HL-60 (cell line): Measurements from ENCODE around the gene CLPTM1.

Experiments
- DNase-seq, 2 experiments: peaks; one replicate each; pipeline ENCODE4 v3.0.0-alpha.2; 2010 to 2020; ENCODE audit warnings: low read depth in 1 of 2, low spot score in 1 of 2
- H3K27ac ChIP-seq: fragments of 250-450 bp; sonication (Bioruptor Pico); replicated peaks from 2 replicates; pipeline ENCODE4 v1.5.1; 2020; ENCODE audit warnings: mild to moderate bottlenecking, moderate library complexity
- H3K27me3 ChIP-seq: fragments of 250-450 bp; sonication (Bioruptor Pico); 2 replicates; pipeline ENCODE4 v1.5.1; 2021; ENCODE audit warnings: mild to moderate bottlenecking, moderate library complexity; ENCODE audit not compliant: insufficient read depth, poor library complexity, severe bottlenecking
- H3K4me3 ChIP-seq: replicated peaks from 2 replicates; pipeline ENCODE4 v1.5.1; 2011; ENCODE audit warnings: mild to moderate bottlenecking, control low read depth, low read length; ENCODE audit not compliant: insufficient read depth
- CTCF ChIP-seq: IDR thresholded peaks from one replicate; pipeline ENCODE4 v1.5.1; 2011; ENCODE audit warnings: low read length, control low read depth, inconsistent platforms; ENCODE audit not compliant: insufficient read depth
- GABPA ChIP-seq: IDR thresholded peaks from 2 replicates; pipeline ENCODE4 v1.6.1; 2012; ENCODE audit warnings: low read depth
- POLR2AphosphoS5 ChIP-seq: IDR thresholded peaks from 2 replicates; pipeline ENCODE4 v1.6.1; 2012; ENCODE audit warnings: low read depth
- REST ChIP-seq: IDR thresholded peaks from 2 replicates; pipeline ENCODE4 v1.6.1; 2012; ENCODE audit warnings: low read depth; ENCODE audit not compliant: insufficient replicate concordance
- SPI1 ChIP-seq: IDR thresholded peaks from 2 replicates; pipeline ENCODE4 v1.6.1; 2012; ENCODE audit warnings: low read depth, mild to moderate bottlenecking, borderline replicate concordance

Gene CLPTM1

GRCh38 chr19:45010306-45010705 is 55.1 kb downstream of the CLPTM1 start:
- Histone ChIP-seq H3K27ac (no peak overlapping the region), H3K4me3 (no peak overlapping the region), H3K27me3 (no peaks in the 10 kb centered on the region)
- DNase-seq: no peak
- TF ChIP-seq GABPA: no peak
- no peak for TF ChIP-seq POLR2AphosphoS5
- no peak for TF ChIP-seq CTCF
- no peak for TF ChIP-seq REST
- no peak for TF ChIP-seq SPI1

GRCh38 chr19:45011959-45012358 is 56.8 kb downstream of the CLPTM1 start:
- Histone ChIP-seq H3K4me3 (no peak overlapping the region), H3K27ac (no peak overlapping the region), H3K27me3 (no peaks in the 10 kb centered on the region)
- no peak for DNase-seq
- TF ChIP-seq SPI1 (no peak), CTCF (no peak), POLR2AphosphoS5 (no peak), GABPA (no peak), REST (no peak)

GRCh38 chr19:45016388-45017314 is 61.5 kb downstream of the CLPTM1 start:
- DNase-seq: peak; percentile 47 to 76
- Histone ChIP-seq H3K27ac (no peak overlapping the region), H3K4me3 (no peak overlapping the region), H3K27me3 (no peaks in the 10 kb centered on the region)
- TF ChIP-seq GABPA (no peak), CTCF (peak; percentile 57)

- TF ChIP-seq GABPA (no peak), REST (no peak), SPI1 (no peak), POLR2AphosphoS5 (no peak), CTCF (no peak)
- H3K27ac ChIP-seq: no peak overlapping the region
- H3K4me3 ChIP-seq: no peak overlapping the region
- no peak for DNase-seq
- no peaks in the 10 kb centered on the region for H3K27me3 ChIP-seq
Measured at GRCh38 chr19:45019187-45019586, 64.0 kb downstream of the CLPTM1 start.
